ENCODE results near the gene ATP10B. TPM values are rescaled to one million over a fixed set of nuclear protein-coding genes. Genes with fewer than 3 reads are reported as not detected.

ATP10B gene
- polyA plus RNA-seq, 3 donors, result not detected

DNA sequence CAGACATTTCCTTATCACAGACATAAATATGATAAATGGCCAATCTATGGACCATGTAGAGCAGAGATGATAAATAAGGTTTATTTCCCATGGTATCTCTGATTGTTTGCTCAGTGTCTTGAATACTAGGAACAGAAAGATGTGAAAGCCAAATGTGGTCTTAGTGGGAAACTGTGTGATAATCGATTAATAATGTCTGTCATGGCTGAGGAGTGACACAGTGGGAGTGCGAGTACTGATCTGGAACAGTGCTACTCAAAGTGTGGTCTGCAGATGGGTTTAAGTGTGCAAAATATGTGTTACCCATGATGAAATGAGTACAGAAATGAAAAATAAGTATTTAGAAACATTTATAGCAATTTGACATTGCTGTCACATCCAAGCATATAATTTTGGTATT is 337.8 kb downstream of the ATP10B start:
- no peak overlapping the region for H3K27ac Mint-ChIP-seq
- H3K4me1 Mint-ChIP-seq, result no peaks in the 10 kb centered on the region
- 90% methylated on average over 1 of the region's 2 CpGs for WGBS (ENCODE audit: insufficient coverage)

DNA sequence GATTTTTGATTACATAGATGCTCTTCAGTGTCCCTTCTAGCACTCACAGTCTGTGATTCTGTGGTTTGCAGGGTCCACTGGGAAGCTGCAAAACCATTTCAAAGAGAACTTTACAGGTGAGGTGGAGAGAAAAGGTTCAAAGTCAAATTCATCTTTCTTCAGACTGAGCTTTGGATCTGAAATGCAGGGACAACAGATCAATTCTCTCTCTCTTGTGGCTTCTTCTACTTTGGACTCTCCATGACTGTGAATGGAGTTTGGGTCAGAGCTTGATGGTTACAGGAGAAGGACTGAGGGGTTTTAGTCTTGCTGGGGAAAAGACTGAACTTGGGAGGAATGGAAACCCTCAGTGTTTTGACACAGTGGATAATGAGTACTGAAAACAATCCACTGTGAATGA is 338.5 kb downstream of the ATP10B start:
- H3K27me3 Mint-ChIP-seq (ENCODE audit: low read depth in 3 of 3), result peaks cover 1 to 5% (median 2%) of the 10 kb centered on the region in 3 donors
- no peak overlapping the region for H3K27ac Mint-ChIP-seq

More for the DNA sequence above, 337.8 kb downstream of the ATP10B start:
- Histone ChIP-seq H3K9me3 (replicated peaks in 1 of 2; ENCODE audit: control insufficient read depth in 1 of 2, insufficient read depth in 1 of 2, low read length in 2 of 2) (no peaks in the 10 kb centered on the region), H3K4me3 (replicated peaks in 1 of 3; ENCODE audit: low read depth in 2 of 3, low read length in 3 of 3) (no peak overlapping the region), H3K79me2 (ENCODE audit: insufficient read depth, low read length) (no peaks in the 10 kb centered on the region), H3K9ac (ENCODE audit: insufficient read depth, low read length, poor library complexity, severe bottlenecking) (no peak overlapping the region), H4K20me1 (ENCODE audit: insufficient read depth, low read length) (no peaks in the 10 kb centered on the region), H3K4me1 (ENCODE audit: control insufficient read depth in 1 of 2, insufficient read depth in 2 of 2, low read length in 2 of 2) (no peaks in the 10 kb centered on the region), H3K36me3 (replicated peaks in 1 of 2; ENCODE audit: control insufficient read depth in 1 of 2, insufficient read depth in 2 of 2, low read length in 2 of 2) (no peaks in the 10 kb centered on the region), H2AFZ (ENCODE audit: insufficient read depth, low read depth, low read length, poor library complexity, severe bottlenecking) (no peak overlapping the region), H3K27ac (ENCODE audit: low read depth in 1 of 2, low read length in 2 of 2) (no peak overlapping the region), H3K4me2 (replicated peaks; ENCODE audit: extremely low read depth, low read length, poor library complexity, severe bottlenecking) (no peak overlapping the region), H3K27me3 (ENCODE audit: control insufficient read depth in 2 of 2, insufficient read depth in 2 of 2, low read length in 2 of 2) (no peaks in the 10 kb centered on the region)
- H3K4me3 Mint-ChIP-seq, result no peak overlapping the region
- intact Hi-C loops (cut with micrococcal nuclease), result no loop called here
- peaks cover 1 to 5% (median 2%) of the 10 kb centered on the region in 3 donors for H3K27me3 Mint-ChIP-seq (ENCODE audit: low read depth in 3 of 3)
- peaks cover 0 to 2% (median 0%) of the 10 kb centered on the region in 7 donors for H3K9me3 Mint-ChIP-seq
- H3K36me3 Mint-ChIP-seq, result no peaks in the 10 kb centered on the region
- DNase-seq, result no peak
- TF ChIP-seq, protein P1, sequence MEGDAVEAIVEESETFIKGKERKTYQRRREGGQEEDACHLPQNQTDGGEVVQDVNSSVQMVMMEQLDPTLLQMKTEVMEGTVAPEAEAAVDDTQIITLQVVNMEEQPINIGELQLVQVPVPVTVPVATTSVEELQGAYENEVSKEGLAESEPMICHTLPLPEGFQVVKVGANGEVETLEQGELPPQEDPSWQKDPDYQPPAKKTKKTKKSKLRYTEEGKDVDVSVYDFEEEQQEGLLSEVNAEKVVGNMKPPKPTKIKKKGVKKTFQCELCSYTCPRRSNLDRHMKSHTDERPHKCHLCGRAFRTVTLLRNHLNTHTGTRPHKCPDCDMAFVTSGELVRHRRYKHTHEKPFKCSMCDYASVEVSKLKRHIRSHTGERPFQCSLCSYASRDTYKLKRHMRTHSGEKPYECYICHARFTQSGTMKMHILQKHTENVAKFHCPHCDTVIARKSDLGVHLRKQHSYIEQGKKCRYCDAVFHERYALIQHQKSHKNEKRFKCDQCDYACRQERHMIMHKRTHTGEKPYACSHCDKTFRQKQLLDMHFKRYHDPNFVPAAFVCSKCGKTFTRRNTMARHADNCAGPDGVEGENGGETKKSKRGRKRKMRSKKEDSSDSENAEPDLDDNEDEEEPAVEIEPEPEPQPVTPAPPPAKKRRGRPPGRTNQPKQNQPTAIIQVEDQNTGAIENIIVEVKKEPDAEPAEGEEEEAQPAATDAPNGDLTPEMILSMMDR (IDR thresholded peaks at IDR 0.05), result no peak

More for the DNA sequence above, 338.5 kb downstream of the ATP10B start:
- no peaks in the 10 kb centered on the region for H3K9me3 ChIP-seq (replicated peaks in 1 of 2; ENCODE audit: control insufficient read depth in 1 of 2, insufficient read depth in 1 of 2, low read length in 2 of 2)
- H3K4me1 Mint-ChIP-seq, result peaks cover 5% of the 10 kb centered on the region
- no peak overlapping the region for H3K27ac ChIP-seq (ENCODE audit: low read depth in 1 of 2, low read length in 2 of 2)
- no peaks in the 10 kb centered on the region for H3K36me3 Mint-ChIP-seq
- H3K4me3 Mint-ChIP-seq, result no peak overlapping the region
- no peaks in the 10 kb centered on the region for H4K20me1 ChIP-seq (ENCODE audit: insufficient read depth, low read length)
- no peak overlapping the region for H3K9ac ChIP-seq (ENCODE audit: insufficient read depth, low read length, poor library complexity, severe bottlenecking)
- H2AFZ ChIP-seq (ENCODE audit: insufficient read depth, low read depth, low read length, poor library complexity, severe bottlenecking), result no peak overlapping the region
- H3K4me1 ChIP-seq (ENCODE audit: control insufficient read depth in 1 of 2, insufficient read depth in 2 of 2, low read length in 2 of 2), result peaks cover 2 to 6% of the 10 kb centered on the region in 2 donors
- H3K79me2 ChIP-seq (ENCODE audit: insufficient read depth, low read length), result no peaks in the 10 kb centered on the region
- no peak overlapping the region for H3K4me3 ChIP-seq (replicated peaks in 1 of 3; ENCODE audit: low read depth in 2 of 3, low read length in 3 of 3)
- H3K27me3 ChIP-seq (ENCODE audit: control insufficient read depth in 2 of 2, insufficient read depth in 2 of 2, low read length in 2 of 2), result no peaks in the 10 kb centered on the region
- no peaks in the 10 kb centered on the region for H3K36me3 ChIP-seq (replicated peaks in 1 of 2; ENCODE audit: control insufficient read depth in 1 of 2, insufficient read depth in 2 of 2, low read length in 2 of 2)
- peaks cover 0 to 2% (median 0%) of the 10 kb centered on the region in 7 donors for H3K9me3 Mint-ChIP-seq
- TF ChIP-seq, protein P1 (IDR thresholded peaks at IDR 0.05), result no peak
- DNase-seq, result no peak
- H3K4me2 ChIP-seq (replicated peaks; ENCODE audit: extremely low read depth, low read length, poor library complexity, severe bottlenecking), result no peak overlapping the region
- intact Hi-C loops (cut with micrococcal nuclease), result no loop called here

All from CD14-positive monocyte (primary cell).